ENCODE measurements around the gene SELPLG.
"Not testable (repeated sequence)": the region's sequence is repeated elsewhere in the genome, so short reads cannot be mapped to it uniquely, and the experiment has no call there.

SELPLG gene

DNA sequence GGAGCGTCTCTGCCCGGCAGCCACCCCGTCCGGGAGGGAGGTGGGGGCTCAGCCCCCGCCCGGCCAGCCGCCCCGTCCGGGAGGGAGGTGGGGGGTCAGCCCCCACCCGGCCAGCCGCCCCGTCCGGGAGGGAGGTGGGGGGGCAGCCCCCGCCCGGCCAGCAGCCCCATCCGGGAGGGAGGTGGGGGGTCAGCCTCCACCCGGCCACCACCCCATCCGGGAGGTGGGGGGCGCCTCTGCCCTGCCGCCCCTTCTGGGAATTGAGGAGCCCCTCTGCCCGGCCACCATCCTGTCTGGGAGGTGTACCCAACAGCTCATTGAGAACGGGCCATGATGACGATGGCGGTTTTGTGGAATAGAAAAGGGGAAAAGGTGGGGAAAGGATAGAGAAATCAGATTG, 22.6 kb upstream of the SELPLG start:
- DNase-seq (ENCODE audit: low read depth in 2 of 2) = not testable (repeated sequence)

DNA sequence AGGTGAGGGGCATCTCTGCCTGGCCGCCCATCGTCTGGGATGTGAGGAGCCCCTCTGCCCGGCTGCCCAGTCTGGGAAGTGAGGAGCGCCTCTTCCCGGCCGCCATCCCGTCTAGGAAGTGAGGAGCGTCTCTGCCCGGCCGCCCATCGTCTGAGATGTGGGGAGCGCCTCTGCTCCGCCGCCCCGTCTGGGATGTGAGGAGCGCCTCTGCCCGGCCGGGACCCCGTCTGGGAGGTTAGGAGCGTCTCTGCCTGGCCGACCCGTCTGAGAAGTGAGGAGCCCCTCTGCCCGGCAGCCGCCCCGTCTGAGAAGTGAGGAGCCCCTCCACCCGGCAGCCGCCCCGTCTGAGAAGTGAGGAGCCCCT, 22.1 kb upstream of the SELPLG start:
- DNase-seq (ENCODE audit: low read depth in 2 of 2) = not testable (repeated sequence)

DNA sequence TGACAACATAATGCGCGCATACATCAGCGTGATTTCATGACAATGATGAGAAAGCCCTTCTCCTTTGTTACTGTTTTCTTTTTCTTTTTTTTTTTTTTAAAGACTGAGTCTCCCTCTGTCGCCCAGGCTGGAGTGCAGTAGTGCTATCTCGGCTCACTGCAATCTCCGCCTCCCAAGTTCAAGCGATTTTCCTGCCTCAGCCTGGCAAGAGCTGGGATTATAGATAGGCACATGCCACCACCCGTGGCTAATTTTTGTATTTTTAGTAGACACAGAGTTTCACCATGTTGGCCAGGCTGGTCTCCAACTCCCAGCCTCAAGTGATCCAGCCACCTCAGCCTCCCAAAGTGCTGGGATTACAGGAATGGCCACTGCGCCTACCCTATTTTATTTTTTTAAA, 20.9 kb upstream of the SELPLG start:
- DNase-seq (ENCODE audit: low read depth in 2 of 2) = not testable (repeated sequence)

DNA sequence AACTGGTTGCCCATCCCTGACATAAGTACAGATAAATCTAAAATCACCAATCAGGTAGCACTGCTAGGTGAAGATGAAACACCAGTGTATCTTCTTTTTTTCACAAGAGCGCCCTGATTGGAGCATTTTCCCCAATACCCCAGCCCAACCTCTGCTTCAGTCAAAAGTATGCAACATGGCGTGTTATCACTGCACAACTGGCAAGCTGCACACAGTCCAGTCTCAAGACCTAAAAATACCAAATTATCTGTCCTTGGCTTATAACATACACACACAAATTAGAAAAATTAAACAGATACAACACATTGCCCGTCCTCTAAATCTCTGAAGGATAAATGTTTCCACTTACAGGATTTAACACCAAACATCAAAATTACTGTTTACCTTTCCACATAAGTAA, 20.2 kb upstream of the SELPLG start:
- DNase-seq (ENCODE audit: low read depth in 2 of 2) = no peak

DNA sequence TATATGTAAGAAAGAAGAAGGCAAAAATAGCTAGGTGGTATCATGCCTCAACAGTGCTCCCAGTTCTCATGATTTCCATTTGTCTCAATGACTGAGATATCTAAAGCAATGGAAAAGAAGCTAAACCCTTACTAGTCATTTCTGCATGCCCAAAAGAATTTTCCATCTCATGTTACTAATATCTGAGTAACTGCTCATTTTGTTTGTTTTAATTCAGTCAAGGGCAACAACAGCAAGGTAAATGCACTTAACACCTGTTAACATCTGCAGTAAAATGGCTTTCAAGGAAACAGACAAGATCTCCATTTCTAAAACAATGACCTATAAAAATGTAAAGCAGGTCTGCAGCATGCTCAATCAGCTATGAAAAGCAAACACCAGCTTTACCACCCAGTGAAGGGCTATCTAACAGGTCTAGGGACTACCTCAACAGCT, 19.4 kb upstream of the SELPLG start:
- DNase-seq (ENCODE audit: low read depth in 2 of 2) = no peak

DNA sequence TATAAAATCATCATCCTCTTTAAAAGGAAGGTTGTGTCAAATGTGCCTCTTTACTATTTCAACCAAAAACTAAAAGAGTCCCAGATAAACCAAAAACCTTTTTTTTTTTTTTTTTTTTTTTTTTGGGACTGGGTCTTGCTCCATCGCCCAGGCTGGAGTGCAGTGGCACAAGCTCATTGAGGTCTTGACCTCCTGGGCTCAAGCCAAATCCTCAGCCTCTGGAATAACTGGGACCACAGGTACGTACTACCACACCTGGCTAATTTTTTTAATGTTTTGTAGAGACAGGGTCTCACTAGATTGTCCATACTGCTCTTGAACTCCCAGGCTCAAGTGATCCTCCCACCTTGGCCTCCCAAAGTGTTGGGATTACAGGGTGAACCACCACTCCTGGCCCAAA, 16.4 kb upstream of the SELPLG start:
- DNase-seq (ENCODE audit: low read depth in 2 of 2) = no peak

DNA sequence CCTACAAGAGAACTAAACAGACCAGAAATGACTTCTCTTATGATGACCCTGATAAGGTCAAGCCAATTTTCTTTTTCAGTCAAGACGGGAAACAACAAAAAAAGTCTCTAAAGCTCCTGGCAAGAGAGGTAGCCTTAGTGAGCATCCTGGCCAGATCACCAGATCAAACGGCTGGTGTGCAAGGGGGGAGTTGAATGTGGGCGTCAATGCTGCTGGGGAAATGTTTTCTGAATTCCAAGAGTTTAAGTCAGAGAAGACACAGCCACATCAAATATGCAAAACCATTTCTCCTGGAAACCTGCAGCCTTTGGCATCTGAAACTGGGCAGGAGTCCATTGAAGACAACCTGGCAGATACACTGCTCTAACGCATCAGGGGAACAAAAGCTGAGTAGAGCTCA, 16.0 kb upstream of the SELPLG start:
- DNase-seq (ENCODE audit: low read depth in 2 of 2) = no peak

DNA sequence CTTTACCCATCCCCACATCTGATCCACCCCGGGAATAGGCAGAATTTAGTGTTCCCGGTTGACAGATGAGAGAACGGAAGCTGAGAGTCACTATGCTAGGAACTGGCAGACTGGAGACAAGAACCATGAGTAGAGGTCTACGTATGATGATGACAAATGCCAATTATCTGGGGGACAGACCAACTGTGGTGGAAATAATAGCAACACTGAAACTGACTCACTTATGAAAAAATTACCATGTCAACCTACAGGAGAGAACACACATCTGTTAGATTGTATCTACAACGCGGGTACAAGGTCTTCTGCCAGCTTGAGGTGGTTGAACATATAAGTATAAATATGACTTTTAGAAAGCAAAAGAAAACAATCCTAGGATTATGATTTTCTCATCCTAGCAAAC, 15.4 kb upstream of the SELPLG start:
- no peak for DNase-seq (ENCODE audit: low read depth in 2 of 2)

DNA sequence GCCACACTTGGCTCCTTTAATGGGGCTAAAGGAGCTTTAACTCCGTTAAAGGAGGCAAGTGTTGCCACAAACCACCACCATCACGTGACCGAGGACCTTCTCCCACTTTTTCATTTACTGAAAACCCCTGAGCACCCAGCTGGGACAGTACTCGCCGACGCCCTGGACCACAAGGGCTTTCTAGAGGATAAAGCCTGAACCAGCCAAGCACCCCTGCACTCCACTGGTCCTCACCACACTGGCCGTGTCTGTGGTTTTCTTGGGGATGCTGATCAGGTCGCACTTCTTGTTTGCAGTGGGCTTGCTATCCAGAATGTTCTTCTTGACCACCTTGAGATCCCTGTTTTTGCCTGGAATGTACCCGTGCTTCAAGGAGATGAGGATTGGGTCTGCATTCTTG, 14.7 kb upstream of the SELPLG start:
- DNase-seq (ENCODE audit: low read depth in 2 of 2) = no peak

DNA sequence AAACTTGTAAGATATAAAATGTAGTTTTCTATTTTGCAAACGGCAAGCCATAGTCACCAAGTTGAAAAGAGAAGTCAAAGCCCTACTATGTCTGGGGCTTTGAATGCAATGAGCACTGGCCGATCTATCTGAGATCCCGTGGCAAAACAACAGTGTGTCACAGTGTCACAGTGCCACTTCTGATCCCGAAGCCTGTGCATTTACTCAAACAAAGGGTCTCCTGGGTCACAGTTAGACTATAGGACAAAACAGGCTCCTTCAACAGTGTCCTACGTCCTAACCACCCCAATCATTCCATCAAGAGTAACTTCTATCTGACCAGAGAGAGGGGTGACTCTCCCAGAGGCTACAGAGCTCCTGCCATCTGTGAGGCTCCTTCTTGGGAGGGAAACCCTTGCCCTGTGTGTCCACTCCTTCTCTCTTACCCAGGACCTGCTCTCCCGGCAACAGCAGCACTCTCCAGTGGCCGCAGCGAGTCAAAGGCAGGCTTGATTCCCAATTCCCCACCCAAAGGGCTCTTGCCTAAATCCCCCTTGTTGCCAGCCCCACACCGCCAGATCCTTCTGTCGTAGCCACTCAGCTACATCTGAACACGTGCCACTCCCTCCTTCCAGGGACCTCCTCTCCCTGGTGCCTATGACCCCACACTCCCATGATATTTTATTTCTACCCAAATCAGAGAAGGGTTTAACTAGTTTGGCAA, 14.0 kb upstream of the SELPLG start:
- DNase-seq (ENCODE audit: low read depth in 2 of 2) = no peak

DNA sequence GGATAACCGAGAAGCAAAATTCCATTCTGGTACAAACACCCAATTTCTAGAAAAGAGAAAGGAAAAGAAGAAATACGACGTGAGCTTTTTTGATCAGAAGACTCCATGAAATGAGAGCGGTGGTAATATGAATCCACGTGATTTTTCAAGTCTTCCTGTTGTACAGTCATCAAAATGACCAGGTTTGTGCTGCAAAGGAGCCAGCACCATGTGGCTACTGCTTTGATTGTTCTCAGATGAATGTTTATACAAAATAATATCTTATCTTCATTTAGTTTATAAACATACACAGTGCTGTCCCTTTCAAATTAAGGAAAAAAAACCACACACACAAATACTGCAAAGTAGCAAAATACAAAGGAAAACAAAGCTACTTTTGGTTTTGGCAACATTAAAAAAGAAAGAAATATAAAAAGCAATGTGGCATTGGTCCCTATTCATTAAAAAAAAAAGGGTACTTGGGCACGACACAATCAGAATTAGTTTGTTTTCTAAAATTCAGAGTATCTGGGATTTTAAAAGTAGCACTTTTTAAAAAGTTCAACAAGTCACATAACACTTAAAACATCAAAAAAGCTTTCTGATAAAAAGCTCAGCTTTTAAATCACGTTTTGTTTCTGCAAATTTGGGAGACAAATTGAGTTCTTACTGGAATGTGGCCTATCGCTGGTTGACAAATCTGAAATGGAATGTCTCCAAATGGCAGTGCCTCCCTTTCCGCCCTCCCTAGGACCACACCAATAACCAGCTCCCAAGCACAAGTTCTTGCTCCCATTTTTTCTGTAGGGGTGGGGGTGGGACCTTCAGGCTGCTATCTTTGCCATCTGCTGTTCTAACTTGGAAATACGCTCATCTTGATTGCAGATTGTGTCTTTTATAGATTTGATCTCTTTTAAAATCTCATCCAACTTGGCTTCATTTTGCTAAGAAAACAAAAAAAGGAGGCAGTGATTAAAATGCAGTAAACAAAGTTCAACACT, 13.2 kb upstream of the SELPLG start:
- DNase-seq (ENCODE audit: low read depth in 2 of 2) = no peak

DNA sequence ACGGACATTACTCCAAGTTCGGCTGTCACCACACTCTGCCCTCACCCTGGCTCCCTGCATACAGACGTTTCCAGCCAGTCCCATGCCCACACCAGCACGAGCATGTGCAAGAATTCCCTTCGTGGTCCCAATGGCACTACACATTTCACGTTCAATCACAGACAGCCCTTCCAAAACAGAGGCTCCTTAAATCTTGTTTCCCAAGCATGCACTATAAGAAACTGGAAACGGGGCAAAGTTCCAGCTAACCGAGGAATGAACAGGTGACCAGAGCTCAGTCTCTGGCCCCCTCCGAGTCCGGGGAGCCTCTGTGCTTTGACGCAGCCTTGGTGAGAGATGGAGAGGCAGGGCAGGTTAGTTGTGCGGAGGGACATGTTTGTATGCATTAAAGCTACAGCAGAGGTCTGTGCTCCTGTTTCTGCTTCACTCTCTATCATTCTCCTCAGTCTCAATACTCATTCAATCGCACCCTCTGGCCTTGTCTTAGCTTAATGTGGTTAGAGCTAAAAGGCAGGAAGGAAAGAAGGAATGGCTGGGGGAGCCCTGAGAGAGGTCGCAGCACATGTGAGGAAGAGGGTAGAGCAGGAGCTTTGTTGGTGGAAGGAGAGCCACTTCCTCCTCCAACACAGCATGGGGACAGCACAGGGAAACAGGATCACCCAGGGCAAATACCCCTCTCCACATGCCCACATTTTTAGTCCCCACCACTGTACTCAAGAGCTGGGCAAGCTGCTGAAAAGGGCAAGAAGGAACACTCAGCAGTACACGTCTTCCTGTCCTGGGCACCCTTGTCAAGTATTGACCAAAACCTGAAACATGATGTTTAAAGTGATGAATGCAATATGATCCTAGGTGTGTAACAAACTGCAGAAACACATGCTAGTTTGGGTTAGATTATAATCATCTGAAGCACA, 12.2 kb upstream of the SELPLG start:
- DNase-seq (ENCODE audit: low read depth in 2 of 2) = no peak

DNA sequence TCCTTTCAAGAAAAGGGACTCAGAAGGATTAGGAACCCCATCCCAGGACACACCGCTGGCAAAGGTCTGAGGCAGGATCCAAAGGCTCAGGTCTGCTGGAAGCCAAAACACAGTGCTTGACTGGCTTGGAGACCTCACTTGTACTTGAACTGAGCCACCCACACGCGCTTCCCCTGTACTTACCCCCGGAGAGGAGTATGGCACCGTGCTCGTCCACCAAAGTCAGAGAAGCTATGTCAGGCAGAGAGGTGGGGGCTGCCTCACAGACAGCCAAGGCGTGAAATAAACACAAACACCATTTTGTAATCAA, 11.1 kb upstream of the SELPLG start:
- no peak for DNase-seq (ENCODE audit: low read depth in 2 of 2)

DNA sequence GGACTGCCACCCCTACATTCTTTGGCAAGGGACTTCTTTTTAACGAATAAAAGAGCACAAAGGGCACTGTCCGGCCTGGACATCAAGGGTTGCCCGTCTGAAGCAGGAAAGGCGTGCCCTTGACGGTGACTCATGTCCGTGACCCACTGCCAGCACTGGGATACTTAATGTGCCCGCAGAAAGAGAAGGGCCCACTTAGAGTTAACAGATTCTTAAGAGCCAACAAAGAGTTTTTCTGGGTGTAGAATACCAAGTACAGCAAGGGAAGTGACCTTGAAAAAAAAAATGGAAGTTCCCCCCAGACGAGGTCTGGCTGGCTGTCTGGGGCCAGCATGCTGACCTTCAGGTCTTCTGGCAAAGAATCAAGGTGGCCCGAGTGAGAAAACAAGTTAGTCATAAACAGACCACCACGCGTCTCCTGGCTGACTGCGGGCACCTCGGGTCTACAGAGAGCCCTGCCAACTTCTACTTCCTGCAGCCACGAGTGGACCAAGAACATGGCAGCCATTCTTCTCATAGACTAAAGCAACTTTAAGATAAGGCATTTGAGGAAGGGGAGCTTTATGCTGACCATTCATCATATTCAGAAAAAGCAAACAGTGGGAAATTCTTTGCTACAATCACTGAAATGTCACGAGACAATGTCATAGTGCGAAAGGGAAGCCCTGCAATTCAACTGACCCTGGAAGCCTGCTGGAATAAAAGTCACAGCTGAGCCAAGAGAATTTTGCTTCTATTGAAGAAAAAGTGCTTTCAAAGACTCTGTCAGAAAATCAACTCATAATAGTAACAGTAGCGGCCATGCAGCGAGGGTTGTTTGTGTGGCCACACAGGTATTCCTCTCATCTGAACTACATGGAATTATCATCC, 10.5 kb upstream of the SELPLG start:
- no peak for DNase-seq (ENCODE audit: low read depth in 2 of 2)

DNA sequence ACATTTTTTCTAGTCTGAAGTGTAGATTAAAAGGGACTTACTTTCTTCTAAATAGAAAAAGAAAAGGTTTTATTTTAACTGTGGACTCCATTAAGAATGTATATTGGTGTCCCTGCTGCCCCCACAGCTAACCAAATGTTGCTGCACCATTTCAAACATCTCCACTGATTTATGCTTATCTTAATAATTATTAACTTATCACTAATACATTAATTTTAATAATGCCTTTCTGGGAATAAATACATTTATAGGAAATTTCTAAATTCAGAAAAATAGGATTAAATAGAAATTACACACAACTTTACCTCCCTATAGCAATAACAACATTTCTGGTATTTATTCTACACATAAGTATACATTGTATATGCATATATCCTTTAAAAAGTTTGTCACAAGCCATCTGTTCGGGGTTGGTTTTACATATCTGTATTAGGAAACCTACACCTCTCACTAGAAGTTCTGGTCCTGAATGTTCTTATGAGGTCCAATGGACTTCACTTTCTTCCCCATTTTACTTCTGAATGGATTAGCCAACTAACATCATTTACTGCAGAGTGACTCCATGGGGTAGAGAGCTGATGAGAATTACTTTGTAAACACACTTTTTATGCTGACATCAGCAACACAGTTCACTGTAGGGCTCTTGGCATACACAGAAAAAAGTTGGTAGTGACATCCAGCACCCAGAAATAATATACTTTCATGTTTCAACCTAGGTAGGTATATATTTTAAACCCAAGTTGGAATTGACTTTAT, 9.4 kb upstream of the SELPLG start:
- DNase-seq (ENCODE audit: low read depth in 2 of 2) = no peak

DNA sequence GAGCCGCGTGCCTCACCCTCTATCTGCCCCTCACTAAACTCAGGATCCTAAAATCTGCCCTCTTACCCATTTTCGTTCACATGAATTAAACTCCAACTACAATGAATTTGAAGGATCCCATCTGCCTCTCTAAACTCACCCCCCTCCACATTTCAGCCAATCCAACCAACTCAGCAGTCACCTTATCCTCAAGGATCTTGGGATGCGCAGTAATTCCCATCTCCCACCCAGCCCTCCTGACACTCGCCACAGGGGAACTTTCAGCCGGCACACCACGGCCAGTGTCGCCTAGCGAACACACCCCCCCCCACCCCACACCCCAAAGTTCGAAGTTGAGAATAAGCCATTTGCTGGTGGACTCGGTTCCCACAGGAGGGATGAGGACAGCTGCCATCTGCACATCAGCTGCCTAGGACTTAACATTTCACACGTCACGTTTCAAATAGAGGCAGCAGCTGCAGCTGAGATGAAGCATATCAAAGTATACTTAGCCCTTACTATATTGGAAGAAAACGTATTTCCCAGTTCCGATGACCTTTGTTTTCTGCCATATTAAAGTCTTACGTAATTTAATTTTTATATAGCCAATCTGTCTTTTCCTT, 8.7 kb upstream of the SELPLG start:
- no peak for DNase-seq (ENCODE audit: low read depth in 2 of 2)

DNA sequence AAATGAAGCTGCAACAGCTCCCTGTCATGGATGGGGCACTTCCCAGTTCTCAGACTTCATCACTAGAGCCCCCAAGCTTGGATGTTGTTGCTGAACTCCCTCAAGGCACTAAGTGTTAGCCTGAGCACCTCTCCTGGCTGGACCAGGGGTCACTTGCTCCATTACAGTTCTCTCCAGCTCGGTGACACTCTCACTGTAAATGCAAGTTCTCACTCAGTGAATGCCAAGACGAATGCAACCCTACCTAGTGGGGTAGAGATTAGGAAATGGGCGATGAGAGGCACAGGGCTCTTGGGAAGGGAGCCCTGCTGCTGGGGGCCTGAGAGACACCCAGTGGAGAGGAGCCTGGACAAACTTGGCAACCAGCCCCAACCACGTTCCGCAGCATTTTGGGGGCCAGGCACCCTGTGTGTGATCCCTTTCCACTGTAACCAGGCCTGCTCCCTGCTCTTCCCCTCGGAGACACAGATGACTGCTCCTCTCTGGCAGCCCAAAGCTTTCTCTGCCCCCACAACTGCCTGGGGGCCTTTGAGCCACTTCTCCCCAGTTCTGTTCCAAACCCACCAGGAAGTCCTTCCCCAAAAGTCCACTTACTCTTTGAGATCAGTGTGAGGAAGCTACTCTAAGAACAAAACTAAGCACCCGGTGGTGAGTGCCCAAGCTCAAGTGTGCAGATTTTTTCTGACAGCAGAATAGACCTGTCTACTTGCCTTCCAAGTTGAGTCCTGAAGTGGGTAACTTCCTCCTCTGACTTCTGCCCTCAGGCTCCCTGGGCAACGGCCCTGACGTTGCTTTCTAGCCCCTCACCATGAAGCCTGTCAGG, 8.0 kb upstream of the SELPLG start:
- DNase-seq (ENCODE audit: low read depth in 2 of 2) = no peak

DNA sequence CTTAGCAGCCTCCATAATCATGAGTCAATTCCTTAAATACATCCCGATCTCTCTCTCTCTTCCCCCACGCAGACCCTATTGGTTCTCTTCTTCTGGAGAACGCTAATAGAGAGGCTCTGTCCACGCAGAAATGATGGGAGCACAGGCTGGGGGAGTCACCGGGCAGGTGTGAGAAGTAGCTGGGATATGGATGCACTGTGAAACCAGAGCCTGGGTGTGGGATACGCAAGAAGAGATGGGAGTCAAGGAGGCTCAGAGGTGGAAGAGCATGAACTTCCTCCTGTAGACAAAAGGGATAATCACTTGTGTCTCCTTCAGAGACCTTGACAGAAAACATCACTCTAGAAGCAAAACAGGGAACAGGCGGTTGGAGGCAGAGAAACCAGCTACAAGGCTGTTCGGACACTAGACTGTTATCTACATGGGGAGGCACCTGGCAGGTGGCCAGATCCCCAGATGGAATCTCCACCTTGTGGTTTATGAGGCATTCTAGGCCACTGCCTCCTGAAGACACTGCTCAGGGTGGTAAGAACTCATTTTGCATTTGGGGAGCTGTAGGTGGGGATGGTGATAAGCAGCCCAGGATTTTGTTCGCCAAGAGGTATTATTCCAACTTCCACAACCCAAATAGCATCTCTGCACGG, 7.2 kb upstream of the SELPLG start:
- no peak for DNase-seq (ENCODE audit: low read depth in 2 of 2)

All from stimulated activated CD8-positive, alpha-beta memory T cell treated with anti-CD3 and anti-CD28 coated beads, Interleukin-7, amount 100 ng/mL, for 1 hour (primary cell).